Ovary (tissue), 9 donors: ENCODE measurements around the gene C20orf173. TPM values are rescaled to one million over a fixed set of nuclear protein-coding genes. Genes with fewer than 3 reads are reported as not detected.

Experiments
- DNase-seq, 5 donors: peaks; one replicate each; pipeline ENCODE4 v3.0.0-alpha.2; 2019 to 2020
- H3K27ac ChIP-seq, 2 donors: fragments of 200-600 bp; one replicate each; pipeline versions ENCODE4 v1.5.1 to v1.8.0; 2019 to 2022
- H3K27me3 ChIP-seq: fragments of 200-600 bp; one replicate; pipeline ENCODE4 v1.8.0; 2022
- H3K36me3 ChIP-seq: fragments of 200-600 bp; sonication (generic); one replicate; pipeline ENCODE4 v1.5.1; 2019
- H3K4me1 ChIP-seq: one replicate; pipeline ENCODE4 v1.8.1; 2013; ENCODE audit warnings: mild to moderate bottlenecking, moderate library complexity; ENCODE audit not compliant: insufficient read depth
- H3K4me3 ChIP-seq: fragments of 200-600 bp; sonication (generic); one replicate; pipeline ENCODE4 v1.5.1; 2017
- H3K9me3 ChIP-seq, 2 donors: fragments of 200-600 bp in 1 of 2; sonication (generic) in 1 of 2; one replicate each; pipeline versions ENCODE4 v1.5.1 to v1.8.1; 2013 to 2019; ENCODE audit warnings: mild to moderate bottlenecking in 1 of 2, moderate library complexity in 1 of 2
- CTCF ChIP-seq, 3 donors: fragments of 450-650 bp in 2 of 3; fragments of 200-600 bp in 1 of 3; IDR thresholded peaks; one replicate each; pipeline versions ENCODE4 v1.5.1 to v1.8.0; 2016 to 2022; ENCODE audit warnings: antibody characterized with exemption in 3 of 3, mild to moderate bottlenecking in 1 of 3
- EP300 ChIP-seq: sonication (generic); formaldehyde crosslinking; IDR thresholded peaks from one replicate; pipeline ENCODE4 v1.6.1; 2017; ENCODE audit warnings: antibody characterized with exemption
- POLR2A ChIP-seq: fragments of 450-650 bp; IDR thresholded peaks from one replicate; pipeline ENCODE4 v1.6.1; 2017; ENCODE audit warnings: antibody characterized with exemption, mild to moderate bottlenecking, moderate library complexity
- WGBS, 3 donors: extraction: QIAGEN DNeasy Blood & Tissue Kit in 1 of 3; methylation state at CpG; one replicate each; pipeline versions ENCODE4 v1.1.5 to v1.1.7; 2013 to 2017; 5-methylcytosine and 5-hydroxymethylcytosine counted together
- intact Hi-C, 4 donors: fragments of 100-400 bp; cut with DNase I; formaldehyde crosslinking; loops; one replicate each; pipeline versions ENCODE4 v1.11.0 to v1.15.1; 2022 to 2023
- polyA plus RNA-seq, 2 donors: library from polyadenylated mRNA; stranded (reverse); fragments of 200-250 nt in 1 of 2; fragments of 350-450 nt in 1 of 2; fragmentation: Illumina TruSeq in 1 of 2; extraction: RNeasy Lipid Tissue Mini Kit (QIAGEN cat#74804) in 1 of 2; gene quantifications; one replicate each; pipeline ENCODE4 v1.2.3, GENCODE V29; 2013 to 2014
- total RNA-seq, 7 donors: library from RNA; depleted of rRNA in 2 of 7; stranded (reverse); fragments of >200 nt in 2 of 7; fragmentation: NEBNext Ultra II Directional in 3 of 7; extraction: Animal tissue kit (Norgen Biotek cat#: 25700) in 3 of 7; gene quantifications; one replicate each; pipeline versions ENCODE4 v1.1.0 to v1.2.4, GENCODE V29; 2016 to 2023
- donor health status: DM: no; HTN: no; CAD: no; lungs with moderate emphysema.
- donor health status: DM: no; HTN: no; CAD: no.
- donor health status: Bipolar disorder and iron deficiency.
- donor health status: DM: yes; HTN: yes; CAD: no.
- donor health status: DM: no; HTN: no; CAD: no.
- donor health status: DM: yes; HTN: yes; CAD: no.

Gene C20orf173
- total and polyA plus RNA-seq, 9 donors, result not detected

GRCh38 chr20:35541118-35541782 lies 11.8 kb upstream of the C20orf173 start:
- no peaks in the 10 kb centered on the region for H3K36me3 ChIP-seq
- WGBS, 3 donors, result 23 to 26% (median 24%) methylated on average over 13 of the region's 13 CpGs
- H3K27ac ChIP-seq, result no peak overlapping the region
- no peak for DNase-seq
- no peaks in the 10 kb centered on the region for H3K9me3 ChIP-seq
- H3K4me3 ChIP-seq, result peak overlapping the region; percentile 69
- intact Hi-C loops, result no loop called here
- no peaks in the 10 kb centered on the region for H3K27me3 ChIP-seq
- TF ChIP-seq POLR2A (no peak), EP300 (no peak), CTCF (IDR thresholded peaks at IDR 0.05) (no peak)
- H3K4me1 ChIP-seq, result peaks cover 4% of the 10 kb centered on the region

GRCh38 chr20:35539756-35540212 lies 10.3 kb upstream of the C20orf173 start:
- intact Hi-C loops, result no loop called here
- TF ChIP-seq POLR2A (no peak), EP300 (no peak), CTCF (IDR thresholded peaks at IDR 0.05) (no peak)
- H3K36me3 ChIP-seq, result no peaks in the 10 kb centered on the region
- no peak overlapping the region for H3K4me3 ChIP-seq
- H3K4me1 ChIP-seq, result peaks cover 4% of the 10 kb centered on the region
- no peaks in the 10 kb centered on the region for H3K27me3 ChIP-seq
- H3K9me3 ChIP-seq, result no peaks in the 10 kb centered on the region
- DNase-seq, result no peak
- no peak overlapping the region for H3K27ac ChIP-seq
- 51 to 59% (median 57%) methylated on average over 11 of the region's 11 CpGs for WGBS, 3 donors

- Histone ChIP-seq H3K27me3 (no peaks in the 10 kb centered on the region), H3K4me1 (no peaks in the 10 kb centered on the region), H3K27ac (no peak overlapping the region), H3K4me3 (no peak overlapping the region), H3K36me3 (no peaks in the 10 kb centered on the region), H3K9me3 (no peaks in the 10 kb centered on the region)
- TF ChIP-seq CTCF (IDR thresholded peaks at IDR 0.05) (no peak), EP300 (no peak), POLR2A (no peak)
- WGBS, 3 donors, result 81 to 84% (median 83%) methylated on average over 12 of the region's 12 CpGs
- intact Hi-C loops, result no loop called here
- DNase-seq, result no peak
Observed at GRCh38 chr20:35527122-35527769, 2.2 kb downstream of the C20orf173 start.

GRCh38 chr20:35525639-35526038 lies 3.8 kb downstream of the C20orf173 start:
- Histone ChIP-seq H3K27ac (no peak overlapping the region), H3K36me3 (no peaks in the 10 kb centered on the region), H3K27me3 (no peaks in the 10 kb centered on the region), H3K4me1 (no peaks in the 10 kb centered on the region), H3K9me3 (no peaks in the 10 kb centered on the region), H3K4me3 (no peak overlapping the region)
- 91 to 96% (median 95%) methylated on average over 1 of the region's 1 CpG for WGBS, 3 donors
- intact Hi-C loops, result no loop called here
- no peak for DNase-seq
- TF ChIP-seq CTCF (IDR thresholded peaks at IDR 0.05) (no peak), EP300 (no peak), POLR2A (no peak)
